IPS-18c (cell line): ENCODE measurements around the gene TSTD2.
A peak's percentile ranks its signal among the peaks of the same experiment; 100 is the strongest.

Experiments used
- H3K4me3 ChIP-seq: 2 replicates; pipeline ENCODE4 v1.7.0; 2013; ENCODE audit warnings: low read depth, mild to moderate bottlenecking, low read length, moderate library complexity; ENCODE audit not compliant: insufficient read depth
- H3K9me3 ChIP-seq: one replicate; pipeline ENCODE4 v1.6.1; 2013; ENCODE audit warnings: mild to moderate bottlenecking, low read length, moderate library complexity; ENCODE audit not compliant: control insufficient read depth, insufficient read depth

TSTD2 gene

DNA sequence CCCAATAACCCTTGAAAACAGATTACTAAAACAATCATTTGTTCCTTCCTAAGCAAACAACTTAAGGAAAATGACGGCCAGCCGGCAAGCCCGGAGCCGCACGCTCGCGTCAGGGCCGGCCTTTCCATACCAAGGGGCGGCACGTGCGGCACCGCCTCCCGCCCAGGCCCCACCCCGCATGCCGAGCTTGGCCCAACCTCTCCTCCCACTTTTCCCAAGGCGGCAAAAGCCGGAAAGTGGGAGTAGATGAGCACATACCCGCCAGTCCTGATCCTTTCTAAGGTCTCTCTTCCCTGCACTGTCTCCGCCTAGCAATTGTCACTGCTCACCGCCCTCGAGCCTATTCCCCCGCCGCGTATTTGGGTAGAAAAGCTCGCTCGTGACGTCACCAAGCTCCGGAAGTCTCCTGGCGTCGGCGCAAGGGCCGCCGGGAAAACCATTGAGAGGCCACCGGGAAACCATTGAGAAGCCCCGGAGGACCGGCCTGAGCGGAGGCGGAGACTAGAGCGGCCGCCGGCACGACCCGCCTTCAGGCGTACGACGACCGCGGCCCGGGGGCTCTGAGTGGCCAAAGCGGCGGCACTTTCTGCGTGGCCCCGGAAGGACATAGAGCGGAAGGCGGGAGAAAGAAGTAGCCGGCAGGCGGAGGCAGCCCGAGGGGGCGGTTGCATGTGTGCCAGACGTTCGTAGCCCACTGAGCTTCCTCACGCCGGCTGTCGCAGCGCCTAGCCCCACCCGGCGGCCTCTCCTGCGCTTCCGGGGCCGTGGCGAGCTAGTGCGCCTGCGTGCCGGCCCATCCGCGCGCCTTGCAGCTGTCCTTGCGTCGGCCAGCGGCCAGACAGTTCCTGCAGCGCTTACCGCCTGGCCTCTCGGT is at the start of gene TSTD2, which contains the start of gene NCBP1:
TSS of gene TSTD2 (minus strand) at position 384 of the 874 bp plus-strand sequence. CDS start 5,806 bp downstream, outside the sequence.
TSS of gene NCBP1 (plus strand) at position 837 of the 874 bp plus-strand sequence. CDS start 61 bp downstream, outside the sequence.
- peak within 1 kb of the TSS; percentile 97 for H3K4me3 ChIP-seq
- H3K9me3 ChIP-seq, result no peaks in the 10 kb centered on the region

DNA sequence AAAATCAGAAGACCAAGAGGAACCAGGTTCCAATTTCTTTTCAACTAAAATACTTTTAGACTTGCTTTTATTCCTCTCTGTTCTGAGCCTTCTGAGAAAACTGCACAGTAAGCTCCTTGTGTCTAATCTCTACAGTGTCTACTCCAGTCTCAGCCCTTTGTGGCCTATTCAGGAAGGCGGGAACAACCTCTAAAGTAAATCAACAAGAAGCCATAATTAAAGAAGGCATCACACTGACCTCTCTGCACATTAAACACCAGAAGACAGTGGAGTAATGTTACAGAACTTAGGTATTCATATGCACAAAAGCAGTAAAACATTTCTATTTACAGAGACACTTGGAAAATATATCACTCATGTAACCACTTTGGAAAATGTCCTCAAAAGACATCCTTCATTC is 49.1 kb upstream of the TSTD2 start:
- Histone ChIP-seq H3K4me3 (no peak overlapping the region), H3K9me3 (no peaks in the 10 kb centered on the region)

DNA sequence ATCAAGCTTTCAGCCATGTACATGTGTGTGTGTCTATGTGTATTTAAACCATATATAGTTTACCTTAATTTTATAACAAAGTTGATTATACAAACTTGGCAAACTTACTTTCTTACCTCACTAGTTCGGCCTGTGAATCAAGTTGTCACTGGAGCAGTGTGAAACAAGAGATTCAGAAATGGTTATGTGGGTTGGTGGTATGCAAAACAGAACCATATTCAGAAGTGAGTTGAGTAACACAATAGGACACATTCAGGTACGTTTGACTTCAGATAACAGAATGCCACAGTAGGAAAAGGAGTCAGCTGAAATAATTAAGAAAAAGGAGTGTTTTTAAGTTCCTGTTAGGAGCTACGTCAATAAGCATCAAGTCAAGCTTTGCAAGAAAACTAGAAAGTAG is 42.5 kb upstream of the TSTD2 start:
- Histone ChIP-seq H3K4me3 (no peak overlapping the region), H3K9me3 (no peaks in the 10 kb centered on the region)

DNA sequence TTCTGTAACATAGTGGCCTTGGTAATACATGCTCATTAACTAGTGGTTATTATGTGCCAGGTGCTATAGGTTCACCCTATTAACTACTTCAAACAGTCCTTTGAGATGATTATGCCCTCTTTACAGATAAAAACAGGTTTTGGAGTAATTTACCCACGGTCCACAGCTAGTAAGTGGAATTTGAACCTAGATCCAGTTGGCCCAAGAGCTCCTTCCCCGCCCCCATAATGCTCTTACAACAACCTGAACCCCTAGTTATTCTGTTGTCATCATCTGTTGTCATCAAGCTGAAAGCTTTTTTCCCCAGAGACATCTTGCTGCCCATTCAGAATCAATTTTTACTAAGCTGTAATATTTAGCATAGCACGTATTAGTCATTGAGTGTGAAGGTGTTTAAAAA is 40.8 kb upstream of the TSTD2 start:
- H3K9me3 ChIP-seq, result no peaks in the 10 kb centered on the region
- no peak overlapping the region for H3K4me3 ChIP-seq

DNA sequence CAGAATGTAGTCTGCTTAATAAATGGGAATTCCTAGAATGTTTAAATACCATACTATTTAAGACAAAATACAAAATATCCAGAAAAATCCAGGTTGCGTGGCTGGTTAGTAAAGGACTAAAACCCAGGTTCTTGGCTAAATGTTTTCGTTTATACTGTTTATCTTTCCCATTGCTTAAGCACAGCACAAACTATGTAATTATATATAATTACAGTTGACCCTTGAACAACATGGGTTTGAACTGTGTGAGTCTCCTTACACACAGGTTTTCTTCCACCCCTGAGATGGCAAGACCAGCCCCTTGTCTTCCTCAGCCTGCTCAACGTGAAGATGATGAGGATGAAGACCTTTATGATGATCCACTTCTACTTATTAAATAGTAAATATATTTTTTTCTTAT is 39.2 kb upstream of the TSTD2 start:
- no peaks in the 10 kb centered on the region for H3K9me3 ChIP-seq

DNA sequence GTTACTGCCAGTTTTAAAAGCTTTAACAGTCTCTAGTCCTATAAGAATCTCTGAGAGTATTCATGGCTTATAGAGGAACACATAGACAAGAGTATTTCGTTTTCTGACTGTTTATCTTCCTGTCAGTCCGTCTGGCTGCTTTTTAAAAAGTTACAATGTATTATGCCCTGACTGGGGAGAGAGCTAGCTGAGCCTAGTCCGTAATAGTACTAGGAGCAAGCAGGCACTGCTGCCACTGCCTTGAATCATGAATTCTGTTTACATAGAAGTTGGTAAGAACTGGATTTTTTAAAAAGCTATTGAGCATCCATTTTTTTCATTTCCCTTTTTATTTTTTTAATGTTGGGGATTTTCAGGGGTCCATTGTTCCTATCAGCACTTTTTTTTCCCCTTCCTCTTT is 37.4 kb upstream of the TSTD2 start:
- Histone ChIP-seq H3K4me3 (no peak overlapping the region), H3K9me3 (no peaks in the 10 kb centered on the region)

More for the DNA sequence above, 39.2 kb upstream of the TSTD2 start:
- no peak overlapping the region for H3K4me3 ChIP-seq

DNA sequence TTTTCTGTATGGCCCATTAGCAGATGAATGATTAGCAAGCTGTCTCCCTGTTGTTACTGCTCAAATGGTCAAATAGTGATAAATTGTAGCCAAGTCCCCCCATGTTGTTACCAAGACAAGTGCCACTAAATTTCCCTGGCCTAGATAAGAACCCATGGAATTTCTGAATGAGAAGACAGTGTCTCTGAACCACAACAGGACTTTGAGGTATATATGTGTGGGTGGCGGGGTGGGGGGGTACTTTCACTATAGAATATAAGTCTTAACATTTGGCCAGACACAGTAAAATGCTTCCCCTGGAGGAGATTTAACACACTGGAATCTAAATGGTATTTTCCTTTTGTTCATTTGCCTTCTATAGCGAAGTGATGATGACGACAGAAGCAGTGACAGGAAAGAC is 35.3 kb upstream of the TSTD2 start:
- no peaks in the 10 kb centered on the region for H3K9me3 ChIP-seq
- no peak overlapping the region for H3K4me3 ChIP-seq

DNA sequence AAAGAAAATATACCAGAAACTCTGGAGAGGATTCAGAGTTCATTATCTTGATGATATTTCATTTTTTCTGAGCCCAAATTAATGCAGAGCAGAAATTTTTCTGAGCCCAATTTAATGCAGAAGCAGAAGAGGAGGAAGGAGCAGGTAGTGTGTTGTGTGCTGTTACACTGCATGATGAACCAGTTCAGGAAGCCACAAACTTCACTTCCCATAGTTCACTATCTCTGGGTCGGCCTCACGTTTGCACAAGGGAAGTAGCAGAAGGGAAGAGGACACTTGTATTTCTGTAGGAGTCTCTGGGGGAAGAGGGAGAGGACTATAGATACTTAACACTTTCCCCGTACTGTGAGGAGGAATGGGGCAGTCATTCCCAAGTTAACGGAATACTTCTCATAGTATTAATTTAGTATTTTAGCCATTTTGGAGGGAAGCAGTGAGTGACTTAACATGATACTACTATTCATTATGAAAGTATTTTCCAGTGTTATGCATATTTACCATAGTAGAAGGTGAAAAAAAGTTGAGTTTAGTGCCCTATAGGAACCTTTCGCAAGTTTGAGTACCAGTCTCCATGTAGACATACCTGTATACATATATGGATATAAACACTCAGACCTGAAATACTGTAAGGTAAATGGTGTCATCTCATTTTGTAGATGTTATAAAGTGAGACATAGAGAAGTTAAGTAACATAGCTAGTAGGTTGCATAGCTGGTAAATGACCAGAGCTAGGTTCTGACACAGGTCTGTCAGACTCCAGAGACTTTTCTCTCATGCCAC is 33.9 kb upstream of the TSTD2 start:
- no peak overlapping the region for H3K4me3 ChIP-seq
- no peaks in the 10 kb centered on the region for H3K9me3 ChIP-seq

DNA sequence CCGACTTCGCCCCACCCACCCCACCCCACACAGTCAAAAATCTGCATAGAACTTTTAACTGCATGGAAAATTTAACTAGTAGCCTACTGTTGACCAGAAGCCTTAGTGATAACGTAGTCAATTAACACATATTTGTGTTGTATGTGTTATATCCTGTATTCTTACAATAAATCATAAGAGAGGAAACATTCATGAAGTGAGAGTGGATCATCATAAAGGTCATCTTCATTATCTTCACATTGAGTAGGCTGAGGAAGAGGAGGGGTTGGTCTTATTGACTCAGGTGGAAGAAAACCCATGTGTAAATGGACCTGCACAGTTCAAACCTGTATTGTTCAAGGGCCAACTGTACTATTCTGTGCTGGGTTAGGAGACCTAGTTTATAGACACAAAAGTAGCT is 32.6 kb upstream of the TSTD2 start:
- Histone ChIP-seq H3K4me3 (no peak overlapping the region), H3K9me3 (no peaks in the 10 kb centered on the region)

DNA sequence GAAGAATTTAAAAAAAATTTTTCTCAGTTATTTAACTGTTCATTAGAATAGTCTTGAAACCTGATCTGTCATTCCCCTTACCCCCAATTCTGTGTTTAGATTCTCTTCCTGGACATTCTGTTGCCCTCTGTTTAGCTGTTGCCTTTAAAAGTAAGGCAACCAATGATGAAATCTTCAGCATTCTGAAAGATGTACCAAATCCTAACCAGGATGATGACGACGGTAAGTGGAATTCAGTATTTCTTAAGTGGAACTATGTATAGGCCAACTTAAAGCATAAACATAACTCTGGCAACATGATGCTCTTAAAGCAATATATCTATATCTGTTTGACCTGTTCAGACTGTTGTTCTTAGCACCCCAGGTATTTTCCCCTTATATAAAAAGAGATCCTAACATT is 27.7 kb upstream of the TSTD2 start:
- Histone ChIP-seq H3K4me3 (no peak overlapping the region), H3K9me3 (no peaks in the 10 kb centered on the region)

DNA sequence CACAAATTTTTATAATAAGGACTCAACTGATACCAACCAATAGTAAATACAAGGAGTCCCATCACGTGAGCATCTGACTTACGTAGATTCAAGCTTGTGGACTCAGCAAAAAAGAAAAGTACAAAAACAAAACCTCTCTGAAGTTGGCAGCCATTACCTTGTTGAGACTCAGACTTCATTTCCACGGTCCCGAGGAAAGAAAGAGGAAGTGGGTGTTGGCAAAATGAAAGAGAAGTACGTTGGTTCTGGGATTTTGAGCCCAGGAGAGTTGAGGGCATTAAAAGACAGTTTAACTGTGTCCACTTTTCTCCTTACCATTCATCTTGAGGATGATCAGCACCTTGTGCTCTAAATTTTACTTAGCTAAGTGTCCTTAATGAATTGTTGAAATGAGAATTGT is 27.2 kb upstream of the TSTD2 start:
- Histone ChIP-seq H3K9me3 (no peaks in the 10 kb centered on the region), H3K4me3 (no peak overlapping the region)

DNA sequence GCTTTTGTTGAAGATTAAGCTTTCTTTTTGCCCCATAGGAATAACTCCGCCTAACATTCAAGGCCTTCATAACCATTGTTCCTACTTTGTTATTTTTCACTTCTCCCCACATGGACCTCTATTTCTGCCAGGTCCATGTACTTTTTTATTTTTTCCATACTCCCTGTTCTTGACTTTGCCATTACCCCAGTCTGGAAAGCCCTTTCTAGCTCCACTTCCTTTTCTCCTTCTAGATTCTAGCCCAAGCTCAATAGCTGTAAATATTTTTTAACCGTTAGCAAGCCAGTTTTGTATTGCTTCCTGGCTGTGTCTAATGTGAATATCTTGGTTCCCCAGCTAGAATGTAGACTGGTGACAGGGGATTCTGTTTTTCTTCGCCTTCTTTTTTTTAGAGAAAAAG is 26.6 kb upstream of the TSTD2 start:
- H3K9me3 ChIP-seq, result no peaks in the 10 kb centered on the region
- H3K4me3 ChIP-seq, result no peak overlapping the region

DNA sequence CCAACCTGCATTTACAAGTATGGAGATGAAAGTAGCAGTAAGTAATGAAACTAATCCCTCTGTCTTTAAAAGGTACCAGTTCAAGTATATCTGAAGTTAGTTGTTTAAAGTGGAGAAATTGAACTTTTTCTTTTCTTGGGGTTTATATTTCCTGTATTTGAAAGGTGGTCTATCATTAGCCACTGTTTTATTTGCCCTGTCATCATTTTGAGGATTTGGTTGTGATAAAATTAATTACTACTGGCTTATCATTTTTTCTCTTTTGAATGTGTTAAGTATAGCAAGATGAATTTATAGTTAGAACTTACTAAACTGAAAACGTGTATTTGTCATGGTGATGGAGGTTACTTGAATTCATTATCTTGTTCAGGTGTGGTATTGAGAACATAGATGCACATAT is 25.5 kb upstream of the TSTD2 start:
- H3K9me3 ChIP-seq, result no peaks in the 10 kb centered on the region
- no peak overlapping the region for H3K4me3 ChIP-seq

DNA sequence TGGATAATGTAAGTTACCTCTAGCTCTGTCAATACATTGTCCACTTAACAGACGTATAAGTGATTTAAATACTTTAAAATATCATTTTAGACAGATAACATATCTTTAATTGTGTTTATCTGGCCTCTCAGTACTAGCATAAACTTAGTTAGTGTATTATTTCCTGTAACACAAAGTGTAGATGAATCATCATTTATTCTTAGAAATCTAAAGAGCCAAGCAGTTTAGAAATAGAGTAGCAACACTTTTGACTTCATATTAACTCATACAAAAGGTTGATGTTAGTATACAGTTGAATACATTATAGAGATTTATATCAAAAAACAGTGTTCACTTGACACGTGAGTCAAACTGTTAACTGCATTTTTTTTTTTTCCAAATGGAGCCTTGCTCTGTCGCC is 18.5 kb upstream of the TSTD2 start:
- H3K4me3 ChIP-seq, result no peak overlapping the region

DNA sequence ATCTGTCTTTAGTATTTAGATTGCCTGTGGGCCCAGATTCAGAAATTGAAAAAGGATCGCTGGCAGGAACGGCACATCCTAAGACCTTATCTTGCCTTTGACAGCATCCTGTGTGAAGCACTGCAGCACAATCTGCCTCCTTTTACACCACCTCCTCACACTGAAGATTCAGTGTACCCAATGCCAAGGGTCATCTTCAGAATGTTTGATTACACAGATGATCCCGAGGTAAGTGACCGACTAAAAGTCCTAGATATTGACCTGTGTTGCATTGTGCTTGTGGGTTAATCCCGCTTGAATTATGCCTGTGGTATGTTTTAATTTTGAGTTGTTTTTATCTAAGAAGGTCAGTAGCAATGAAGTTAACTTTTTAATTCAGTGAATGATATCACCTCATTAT is 14.8 kb upstream of the TSTD2 start:
- Histone ChIP-seq H3K4me3 (no peak overlapping the region), H3K9me3 (no peaks in the 10 kb centered on the region)

More for the DNA sequence above, 18.5 kb upstream of the TSTD2 start:
- no peaks in the 10 kb centered on the region for H3K9me3 ChIP-seq

DNA sequence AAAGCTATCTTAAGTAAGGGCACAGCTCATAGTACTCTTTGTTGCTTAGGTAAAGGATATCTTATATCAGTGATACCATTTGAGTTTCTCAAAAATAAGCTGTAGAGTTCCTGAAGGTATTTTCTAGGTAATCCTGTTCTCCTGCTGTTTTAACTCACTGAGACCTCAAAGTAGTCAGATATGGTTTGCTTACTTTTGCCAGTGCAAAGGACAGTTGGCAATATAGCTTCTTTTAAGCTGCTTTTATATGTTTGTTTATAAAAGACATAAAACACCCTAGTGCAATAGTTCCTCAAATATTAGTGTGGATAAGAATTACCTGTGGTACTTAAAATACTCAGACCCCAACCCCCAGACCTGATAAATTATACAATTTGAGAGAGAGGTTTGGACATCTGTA is 12.6 kb upstream of the TSTD2 start:
- H3K4me3 ChIP-seq, result no peak overlapping the region
- H3K9me3 ChIP-seq, result no peaks in the 10 kb centered on the region

DNA sequence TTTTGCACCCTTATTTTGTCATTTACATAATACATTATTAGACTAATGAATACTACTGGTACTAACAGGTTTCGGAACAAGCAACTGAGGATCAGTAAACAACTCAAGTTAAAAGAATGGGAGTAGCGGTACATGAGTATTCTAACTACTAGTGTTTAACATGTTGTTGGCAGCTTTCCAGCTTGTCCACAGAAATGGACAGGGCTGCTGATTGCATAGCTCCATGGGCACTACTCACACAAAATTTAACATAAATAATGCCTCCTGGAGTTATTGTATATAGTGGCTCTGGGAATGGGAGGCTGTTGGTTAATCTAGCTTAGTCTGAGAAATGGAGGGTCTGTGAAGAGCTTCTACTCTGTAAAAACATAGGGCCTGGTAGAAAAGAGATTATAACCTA is 7.2 kb upstream of the TSTD2 start:
- H3K4me3 ChIP-seq, result no peak overlapping the region
- no peaks in the 10 kb centered on the region for H3K9me3 ChIP-seq

DNA sequence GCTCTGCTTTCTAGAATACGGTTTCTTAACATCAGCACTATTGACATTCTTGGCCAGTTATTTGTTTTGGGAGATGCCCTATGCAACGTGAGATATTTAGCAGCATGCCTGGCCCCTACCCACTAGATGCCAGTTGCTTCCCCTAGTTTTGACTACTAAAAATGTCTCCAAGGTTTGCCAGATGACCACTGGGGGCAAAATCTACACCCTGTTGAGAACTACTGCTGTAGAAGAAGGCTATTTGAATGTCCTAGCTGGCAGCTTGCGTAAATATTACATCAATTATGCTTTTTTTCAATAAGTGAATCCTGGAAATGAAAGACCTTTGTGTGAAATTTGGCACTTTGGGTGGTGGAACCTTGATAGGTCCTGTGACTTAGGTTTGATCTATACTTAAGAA is 5.5 kb upstream of the TSTD2 start:
- H3K4me3 ChIP-seq, result no peak overlapping the region

More for the DNA sequence above, 5.5 kb upstream of the TSTD2 start:
- H3K9me3 ChIP-seq, result no peaks in the 10 kb centered on the region
